ENCODE measurements around the gene HCN3. TPM values are rescaled to one million over a fixed set of nuclear protein-coding genes. Genes with fewer than 3 reads are reported as not detected.

Gene HCN3
- total and polyA plus RNA-seq, 2 of the 8 experiments (the other 6 are each of a cell fraction or from before 2014, with no cell fraction given) = 6.4 to 7.3 TPM

GRCh38 chr1:155300553-155301329, 23.5 kb downstream of the HCN3 start (continued):
- TF ChIP-seq NANOG (IDR thresholded peaks at IDR 0.05; ENCODE audit: insufficient read depth, low read depth, low read length, poor library complexity, severe bottlenecking) = no peak
- no peak for TF ChIP-seq POLR2A (IDR thresholded peaks at IDR 0.05; ENCODE audit: control extremely low read depth in 1 of 2, low read depth in 2 of 2, low read length in 2 of 2)
- no peak for TF ChIP-seq CHD7 (IDR thresholded peaks at IDR 0.05; ENCODE audit: insufficient replicate concordance, low read length)
- no peak for TF ChIP-seq BRCA1 (IDR thresholded peaks at IDR 0.05; ENCODE audit: low read depth, low read length)
- no peak for TF ChIP-seq EZH2 (IDR thresholded peaks at IDR 0.05; ENCODE audit: low read depth, low read length, severe bottlenecking)

Measured in H1 (cell line).